Activated CD4-positive, alpha-beta T cell treated with anti-CD3 and anti-CD28 coated beads for 1 hour (primary cell): Measurements from ENCODE around the gene ZIC4.

Source experiments
- DNase-seq: peaks from one replicate; pipeline ENCODE4 v3.0.0-alpha.2; 2020

The ZIC4 gene

GRCh38 chr3:147368561-147369221, 37.7 kb downstream of the ZIC4 start:
- DNase-seq, result no peak

DNA sequence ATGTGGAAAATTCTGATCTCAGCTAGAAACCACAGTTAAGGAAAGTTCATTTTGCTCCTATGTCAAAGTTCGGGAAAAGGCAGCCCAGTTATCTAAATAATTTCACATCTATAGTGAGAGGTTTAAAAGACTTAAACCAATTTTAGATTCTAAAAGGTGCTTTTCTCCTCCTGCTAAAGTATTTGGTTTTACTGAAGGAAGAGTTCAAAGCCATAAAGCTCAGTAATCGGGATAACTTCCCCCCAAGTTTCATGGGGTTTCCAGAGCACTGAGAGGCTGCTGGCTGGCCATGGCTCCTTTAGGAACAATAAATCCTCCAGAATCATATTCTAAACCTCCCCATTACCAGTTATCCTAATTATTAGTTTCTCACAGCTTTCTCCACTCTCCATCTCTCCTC, 38.2 kb downstream of the ZIC4 start:
- no peak for DNase-seq

GRCh38 chr3:147367676-147368075, 38.7 kb downstream of the ZIC4 start:
- no peak for DNase-seq

DNA sequence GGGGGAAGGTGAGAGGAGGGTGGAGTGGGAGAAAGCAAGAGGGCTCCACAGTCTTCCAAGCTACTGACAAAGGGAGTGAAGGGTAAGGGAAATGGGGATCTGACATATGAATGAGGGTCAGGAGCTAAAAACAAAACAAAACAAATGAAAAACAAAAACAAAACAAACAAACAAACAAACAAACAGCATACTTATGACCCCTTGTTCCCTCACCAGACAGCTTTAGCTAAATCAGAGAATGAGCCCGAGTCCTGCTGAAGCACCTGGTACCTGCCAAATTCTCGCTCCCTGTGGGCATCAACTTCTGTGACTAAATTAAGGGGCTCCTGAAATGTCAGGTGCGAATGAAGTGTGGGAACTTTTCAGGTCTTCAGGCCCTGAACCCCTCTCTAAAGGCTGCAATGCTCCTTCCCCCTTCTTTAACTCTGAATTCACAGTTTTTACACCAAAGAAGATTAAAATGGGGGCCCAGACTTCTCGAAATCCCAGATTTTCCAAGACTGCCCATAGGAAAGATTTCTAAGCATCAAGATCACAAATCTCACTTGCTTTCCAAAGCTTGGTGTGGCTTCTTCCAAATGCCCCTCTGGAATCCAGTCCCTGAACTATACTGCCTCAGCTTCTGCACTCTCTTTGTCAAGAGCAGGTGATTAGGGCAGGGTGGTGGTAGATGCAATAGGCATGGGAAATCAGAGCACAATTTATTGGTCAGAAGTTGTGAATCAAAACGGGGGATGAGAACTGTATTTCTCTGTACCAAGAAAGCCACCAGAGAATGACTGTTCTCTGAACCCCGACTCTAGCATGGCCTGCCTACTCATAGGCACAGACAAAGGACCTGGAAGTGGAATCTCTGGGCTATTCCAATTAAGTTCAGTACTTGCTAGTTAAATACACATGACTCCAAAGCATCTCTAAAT, 40.9 kb downstream of the ZIC4 start:
- no peak for DNase-seq

- DNase-seq, result no peak
Measured at GRCh38 chr3:147364771-147365170, 41.6 kb downstream of the ZIC4 start.

- no peak for DNase-seq
Measured at GRCh38 chr3:147361454-147362420, 44.6 kb downstream of the ZIC4 start.

DNA sequence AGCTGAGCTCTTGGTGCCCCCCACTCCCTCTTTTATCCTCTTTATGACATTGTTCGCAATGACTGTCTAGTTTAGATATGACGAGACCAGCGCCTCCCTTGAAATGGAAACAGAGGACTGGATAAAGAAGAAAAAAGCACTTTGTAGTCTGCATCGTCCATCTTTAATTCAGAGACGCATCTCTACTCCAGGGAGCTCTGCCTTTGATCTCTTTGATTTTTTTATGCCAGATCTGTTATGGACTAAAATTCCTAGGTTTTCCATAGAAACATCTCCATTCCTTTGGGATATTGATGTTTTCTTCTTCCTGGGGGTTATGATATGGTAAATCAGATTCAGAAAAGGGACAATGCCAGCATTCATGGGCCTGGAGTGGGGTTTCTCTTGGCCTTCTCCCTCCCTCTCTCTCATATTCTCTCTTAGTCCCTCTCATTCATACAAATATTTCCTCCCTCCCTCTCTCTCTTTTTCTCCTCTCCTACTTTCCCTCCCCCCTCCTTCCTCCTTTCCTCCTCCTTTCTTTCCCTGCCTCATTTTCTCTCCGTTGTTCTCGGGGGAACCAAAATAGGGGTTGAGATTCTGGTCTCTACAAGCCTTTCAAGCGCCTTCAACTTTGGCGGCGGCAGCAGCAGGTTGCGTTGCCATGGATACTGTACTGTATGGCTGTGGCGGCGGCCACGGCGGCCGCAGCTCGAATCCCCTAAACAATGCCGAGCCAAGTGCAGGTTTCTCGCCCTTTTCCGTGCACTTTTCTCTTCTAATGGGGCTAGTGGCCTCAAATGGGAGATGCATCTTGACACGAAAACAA, 45.5 kb downstream of the ZIC4 start:
- no peak for DNase-seq

DNA sequence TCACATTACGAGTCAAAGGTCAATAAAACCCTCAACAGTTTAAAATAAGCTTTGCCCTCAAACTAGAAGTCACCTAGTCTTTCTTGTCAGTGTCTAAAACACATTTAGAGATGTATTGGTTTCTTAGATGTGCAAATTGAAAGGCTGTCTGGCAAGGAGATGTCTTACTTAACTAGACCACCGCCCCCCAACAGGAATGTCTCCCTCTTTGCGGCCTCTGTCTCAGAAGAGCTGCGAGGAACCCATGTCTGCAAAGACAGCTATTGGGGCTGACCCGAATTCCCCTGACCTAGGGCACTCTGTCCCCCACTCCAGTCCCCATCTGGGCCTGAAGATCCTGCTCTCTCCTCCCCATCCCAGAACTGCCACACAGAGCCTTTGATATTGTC, 46.3 kb downstream of the ZIC4 start:
- DNase-seq, result no peak

DNA sequence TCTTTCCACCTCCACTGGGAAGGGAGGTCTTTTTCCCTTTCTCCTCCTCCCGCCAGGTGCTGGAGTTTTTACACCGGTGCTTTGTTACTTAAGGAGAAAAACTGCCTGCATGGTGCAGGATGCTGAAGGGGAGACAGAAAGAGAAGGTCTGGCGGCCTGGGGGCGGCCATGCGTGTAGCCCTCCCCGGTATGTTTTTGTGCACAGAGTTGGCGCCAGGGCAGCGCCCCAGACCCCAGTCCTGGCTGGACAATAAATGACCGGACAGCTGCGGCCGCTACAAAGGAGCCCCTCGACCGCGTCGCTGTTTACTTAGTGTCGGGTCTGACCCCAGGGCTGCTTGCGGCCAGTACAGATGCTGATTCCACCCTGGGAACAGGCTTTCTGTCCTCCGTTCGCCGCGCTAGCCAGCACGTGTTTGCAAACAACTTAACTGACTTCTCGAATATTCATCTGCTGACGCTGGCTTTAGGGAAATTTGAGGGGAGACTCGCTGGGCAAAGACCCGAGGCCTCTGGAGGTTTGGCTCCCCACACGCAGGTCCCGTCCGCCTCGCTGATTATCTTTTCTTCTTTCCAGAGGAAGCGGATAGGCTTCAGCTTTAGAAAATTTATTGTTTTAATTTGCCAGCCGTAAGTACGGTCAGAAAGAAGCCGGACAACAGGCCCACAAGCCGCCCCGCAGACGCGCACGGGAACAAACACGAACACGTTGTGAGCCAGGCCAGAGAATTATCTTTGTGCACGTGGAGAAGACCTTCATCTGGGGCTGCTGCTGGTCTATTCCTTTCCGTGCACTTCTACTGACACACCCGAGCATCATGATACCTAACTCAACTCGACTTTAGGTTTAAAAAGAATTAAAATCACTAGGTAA, 46.9 kb downstream of the ZIC4 start:
- DNase-seq, result no peak

DNA sequence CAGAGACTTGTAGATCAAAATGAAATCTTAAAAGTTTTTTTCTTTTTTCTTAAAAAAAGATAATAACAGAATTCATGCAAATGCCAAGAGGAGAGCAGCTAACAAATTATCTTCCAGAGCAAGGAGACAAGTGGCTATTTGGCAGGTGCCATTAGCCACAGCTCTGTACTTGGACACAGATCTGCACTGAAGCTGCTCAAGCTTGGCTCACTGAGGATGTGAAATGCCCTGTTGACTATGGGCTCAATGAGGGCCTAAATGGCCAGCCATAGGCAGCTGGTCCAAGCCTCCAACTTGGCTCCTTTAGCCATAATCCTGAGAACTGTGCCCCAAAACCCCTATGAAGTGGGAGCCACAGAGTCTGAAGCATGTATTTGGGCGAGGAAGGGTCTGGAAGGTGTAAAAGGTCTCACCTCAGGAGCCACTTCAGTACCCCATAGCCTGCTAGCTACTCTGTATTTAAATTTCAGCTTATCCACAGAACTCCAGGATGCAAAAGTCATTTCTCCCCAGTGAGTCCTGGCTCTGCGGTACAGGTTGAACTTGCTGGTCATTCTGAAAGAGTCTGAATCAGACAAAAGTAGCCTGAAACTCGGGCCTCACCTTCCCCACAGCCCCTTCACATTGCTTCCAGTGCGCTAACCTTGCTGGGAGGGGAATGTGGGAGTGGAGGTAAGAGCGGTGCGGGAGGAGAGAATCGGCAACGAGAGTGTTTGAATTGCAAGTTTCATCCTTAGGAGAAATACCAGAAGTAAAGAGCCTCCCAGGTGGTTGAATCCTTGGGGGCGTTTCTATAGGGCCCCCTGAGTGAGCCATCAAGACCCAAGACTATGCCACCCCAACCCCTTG, 48.0 kb downstream of the ZIC4 start:
- no peak for DNase-seq

GRCh38 chr3:147356909-147357900, 49.1 kb downstream of the ZIC4 start:
- no peak for DNase-seq

DNA sequence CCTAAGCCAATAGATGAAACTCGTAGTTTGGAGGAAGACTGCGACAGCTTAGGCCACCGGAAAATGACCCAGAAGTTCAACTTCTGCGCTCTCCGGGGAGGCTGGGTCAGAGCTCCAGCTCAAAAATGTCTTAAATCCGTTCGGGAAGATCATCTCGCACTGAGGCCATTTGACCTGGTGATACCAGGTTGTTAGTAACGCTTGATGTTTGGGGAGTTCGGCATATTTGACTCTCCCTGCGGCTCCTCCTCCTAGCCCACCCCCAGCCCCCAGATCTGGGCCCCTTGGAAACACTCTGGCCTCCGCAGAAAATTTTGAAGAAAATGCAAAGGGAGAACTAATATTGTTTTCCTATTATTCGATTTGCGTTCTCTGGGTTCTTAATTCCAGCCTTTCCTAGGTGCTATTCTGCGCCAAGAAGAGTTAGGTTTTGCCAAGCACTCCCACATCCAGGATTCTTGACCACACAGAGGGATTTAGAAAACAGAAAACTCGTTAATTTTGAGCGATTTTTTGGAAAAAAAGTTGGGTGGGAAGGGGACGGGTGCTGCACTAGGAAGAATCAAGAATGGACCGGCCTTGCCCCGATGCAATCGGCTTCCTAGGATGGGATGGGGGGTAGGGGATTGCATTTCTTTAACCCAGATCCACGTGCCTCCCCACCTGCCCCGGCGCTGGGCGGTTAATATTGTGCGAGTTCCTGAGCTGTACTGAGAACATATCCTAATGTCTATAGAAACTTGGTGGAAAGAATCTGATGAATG, 50.0 kb downstream of the ZIC4 start:
- DNase-seq, result no peak

DNA sequence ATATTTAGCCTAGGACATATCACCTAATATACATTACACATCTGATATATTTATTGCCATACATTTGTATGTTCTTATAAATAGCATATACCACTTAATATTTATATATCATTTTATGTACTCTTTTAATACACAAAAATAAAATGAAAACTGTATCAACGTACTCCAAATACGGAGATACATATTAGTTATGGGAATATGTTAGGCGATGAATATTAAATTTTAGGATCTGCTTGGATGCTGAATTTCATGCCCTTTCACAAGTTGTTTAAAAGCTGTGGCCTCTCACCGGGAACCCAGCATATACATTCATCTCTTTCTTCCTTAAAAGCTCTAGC, 50.6 kb downstream of the ZIC4 start:
- DNase-seq, result no peak

GRCh38 chr3:147355084-147355752, 51.1 kb downstream of the ZIC4 start:
- no peak for DNase-seq

- no peak for DNase-seq
Measured at GRCh38 chr3:147354623-147355022, 51.7 kb downstream of the ZIC4 start.

DNA sequence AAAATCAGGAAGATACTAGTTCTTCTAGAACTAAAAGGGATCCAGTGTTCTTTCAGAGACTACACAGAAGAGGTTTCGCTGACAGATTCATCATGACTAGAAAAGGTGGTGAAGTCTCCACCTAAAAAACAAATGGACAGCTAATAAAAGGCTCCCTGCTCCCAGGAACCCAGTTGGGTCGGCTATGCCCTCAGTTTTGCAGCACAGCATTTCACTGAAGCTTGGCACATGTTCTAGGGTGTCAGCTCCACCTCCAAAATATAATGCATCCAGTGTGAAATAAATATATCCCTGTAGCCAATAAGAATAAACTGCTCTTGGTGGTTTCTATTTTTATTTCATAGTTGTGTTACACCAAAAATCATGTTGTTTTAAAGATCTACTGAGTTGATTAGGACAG, 55.0 kb downstream of the ZIC4 start:
- DNase-seq, result no peak

- DNase-seq, result no peak
Measured at GRCh38 chr3:147348976-147349375, 57.4 kb downstream of the ZIC4 start.

DNA sequence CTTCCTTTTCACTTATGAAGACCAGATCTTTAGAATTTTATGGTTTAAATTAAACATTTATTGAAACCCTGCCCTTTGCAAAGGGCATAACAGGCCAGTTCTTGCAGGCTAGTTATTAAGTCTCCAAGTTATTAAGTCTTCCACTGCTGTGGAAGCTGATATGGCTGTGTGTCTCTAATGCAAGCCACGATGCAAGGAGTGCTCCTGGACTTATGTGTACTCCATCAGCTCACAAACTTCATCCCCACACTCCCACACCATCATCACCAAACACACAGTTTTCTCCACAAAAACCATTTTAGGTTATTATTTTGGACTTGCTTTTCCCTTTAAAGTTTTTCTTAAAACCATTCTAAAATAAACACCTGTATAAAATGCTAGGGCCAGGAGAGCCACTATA, 62.4 kb downstream of the ZIC4 start:
- DNase-seq, result no peak
